VCaP (cell line): Measurements from ENCODE around the gene HTR2A.
A peak's percentile ranks its signal among the peaks of the same experiment; 100 is the strongest.
"Not testable (repeated sequence)": the region's sequence is repeated elsewhere in the genome, so short reads cannot be mapped to it uniquely, and the experiment has no call there.

Experiments
- H3K27ac ChIP-seq: fragments of 450-650 bp; 2 replicates; pipeline ENCODE4 v1.5.1; 2017
- TF ChIP-seq, protein P1 (sequence below): fragments of 450-650 bp; conservative IDR thresholded peaks from 2 replicates; pipeline ENCODE4 v1.5.1; 2017; ENCODE audit warnings: mild to moderate bottlenecking, moderate library complexity

The HTR2A gene

GRCh38 chr13:46812301-46812797 lies 84.5 kb downstream of the HTR2A start:
- no peak overlapping the region for H3K27ac ChIP-seq
- TF ChIP-seq, protein P1, sequence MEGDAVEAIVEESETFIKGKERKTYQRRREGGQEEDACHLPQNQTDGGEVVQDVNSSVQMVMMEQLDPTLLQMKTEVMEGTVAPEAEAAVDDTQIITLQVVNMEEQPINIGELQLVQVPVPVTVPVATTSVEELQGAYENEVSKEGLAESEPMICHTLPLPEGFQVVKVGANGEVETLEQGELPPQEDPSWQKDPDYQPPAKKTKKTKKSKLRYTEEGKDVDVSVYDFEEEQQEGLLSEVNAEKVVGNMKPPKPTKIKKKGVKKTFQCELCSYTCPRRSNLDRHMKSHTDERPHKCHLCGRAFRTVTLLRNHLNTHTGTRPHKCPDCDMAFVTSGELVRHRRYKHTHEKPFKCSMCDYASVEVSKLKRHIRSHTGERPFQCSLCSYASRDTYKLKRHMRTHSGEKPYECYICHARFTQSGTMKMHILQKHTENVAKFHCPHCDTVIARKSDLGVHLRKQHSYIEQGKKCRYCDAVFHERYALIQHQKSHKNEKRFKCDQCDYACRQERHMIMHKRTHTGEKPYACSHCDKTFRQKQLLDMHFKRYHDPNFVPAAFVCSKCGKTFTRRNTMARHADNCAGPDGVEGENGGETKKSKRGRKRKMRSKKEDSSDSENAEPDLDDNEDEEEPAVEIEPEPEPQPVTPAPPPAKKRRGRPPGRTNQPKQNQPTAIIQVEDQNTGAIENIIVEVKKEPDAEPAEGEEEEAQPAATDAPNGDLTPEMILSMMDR, result no peak

DNA sequence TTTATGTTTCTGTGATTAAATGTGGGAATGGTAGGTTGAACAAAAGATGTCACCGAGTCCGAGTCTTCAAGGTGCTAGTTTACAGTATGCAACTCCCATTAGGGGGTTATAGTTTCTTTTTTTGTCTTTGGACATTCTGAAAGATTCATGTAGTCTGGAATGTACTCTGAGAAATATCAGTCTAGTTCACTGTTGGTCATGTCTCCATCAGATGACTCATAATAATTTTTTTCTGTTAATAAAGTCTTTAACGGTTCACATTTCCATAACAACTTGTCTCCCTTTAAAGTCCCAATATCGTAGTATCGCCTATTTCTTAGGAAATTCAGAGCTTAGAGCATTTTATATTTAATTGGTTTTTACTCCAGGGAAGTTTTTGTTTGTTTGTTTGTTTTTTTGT lies 86.4 kb downstream of the HTR2A start:
- TF ChIP-seq, protein P1, result no peak
- H3K27ac ChIP-seq, result no peak overlapping the region

DNA sequence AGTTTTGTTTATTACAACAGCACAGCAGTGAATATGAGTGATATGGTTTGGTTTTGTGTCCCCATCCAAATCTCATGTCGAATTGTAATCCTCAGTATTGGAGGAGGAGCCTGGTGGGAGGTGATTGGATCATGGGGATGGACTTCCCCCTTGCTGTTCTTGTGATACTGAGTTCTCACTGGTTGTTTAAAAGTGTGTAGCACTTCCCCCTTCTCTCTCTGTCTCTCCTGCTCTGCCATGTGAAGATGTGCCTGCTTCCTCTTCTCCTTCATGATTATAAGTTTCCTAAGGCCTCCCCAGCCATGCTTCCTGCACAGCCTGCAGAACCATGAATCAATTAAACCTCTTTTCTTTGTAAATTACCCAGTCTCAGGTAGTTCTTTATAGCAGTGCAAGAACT lies 91.9 kb downstream of the HTR2A start:
- not testable (repeated sequence) for H3K27ac ChIP-seq

DNA sequence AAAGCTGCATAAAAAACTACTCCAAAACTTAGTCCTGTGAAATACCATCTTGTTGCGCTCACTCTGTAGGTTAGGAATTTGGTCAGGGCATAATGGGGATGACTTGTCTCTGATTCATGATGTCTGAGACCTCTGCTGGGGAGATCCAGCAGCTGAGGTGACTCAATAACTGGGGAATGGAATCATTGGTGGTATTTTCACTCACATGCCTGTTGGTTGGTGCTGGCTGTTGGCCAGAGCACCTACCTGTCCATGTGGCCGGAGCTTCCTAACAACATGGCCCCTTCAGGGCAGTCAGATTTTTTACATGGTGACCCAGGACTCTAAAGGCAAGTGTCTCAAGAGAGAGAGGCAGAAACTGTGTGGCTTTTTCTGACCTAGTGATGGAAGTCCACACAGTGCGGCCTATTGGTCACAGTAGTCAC lies 92.5 kb downstream of the HTR2A start:
- H3K27ac ChIP-seq, result no peak overlapping the region
- TF ChIP-seq, protein P1, result no peak

GRCh38 chr13:46803586-46803985 lies 93.3 kb downstream of the HTR2A start:
- H3K27ac ChIP-seq, result no peak overlapping the region
- TF ChIP-seq, protein P1, result no peak

- TF ChIP-seq, protein P1, result no peak
- no peak overlapping the region for H3K27ac ChIP-seq
Observed at GRCh38 chr13:46801858-46802257, 95.0 kb downstream of the HTR2A start.

GRCh38 chr13:46799139-46799538 lies 97.7 kb downstream of the HTR2A start:
- TF ChIP-seq, protein P1, result no peak
- no peak overlapping the region for H3K27ac ChIP-seq

- H3K27ac ChIP-seq, result peak overlapping the region; percentile 92
Observed at GRCh38 chr13:46797501-46798237, 99.2 kb downstream of the HTR2A start.

More at GRCh38 chr13:46797501-46798237, 99.2 kb downstream of the HTR2A start:
- TF ChIP-seq, protein P1, result no peak
